Kidney tubule cell (primary cell): ENCODE data around the gene CDC25B.
"Not testable (repeated sequence)": the region's sequence is repeated elsewhere in the genome, so short reads cannot be mapped to it uniquely, and the experiment has no call there.

Experiments used
- DNase-seq: peaks from one replicate; pipeline ENCODE4 v3.0.0-alpha.2; 2018; ENCODE audit warnings: low spot score

Gene CDC25B

DNA sequence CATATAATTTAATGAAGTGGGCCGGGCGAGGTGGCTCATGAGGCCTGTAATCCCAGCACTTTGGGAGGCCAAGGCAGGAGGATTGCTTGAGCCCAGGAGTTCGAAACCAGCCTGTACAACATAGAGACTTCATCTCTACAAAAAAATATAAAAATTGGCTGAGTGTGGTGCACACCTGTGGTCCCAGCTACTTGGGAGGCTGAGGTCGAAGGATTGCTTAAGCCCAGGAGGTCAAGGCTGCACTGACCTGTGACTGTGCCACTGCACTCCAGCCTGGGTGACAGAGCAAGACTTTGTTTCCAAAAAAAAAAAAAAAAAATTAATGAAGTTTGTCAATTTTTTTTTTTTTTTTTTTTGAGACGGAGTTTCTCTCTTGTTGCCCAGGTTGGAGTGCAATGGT, 33.8 kb downstream of the CDC25B start:
- not testable (repeated sequence) for DNase-seq

DNA sequence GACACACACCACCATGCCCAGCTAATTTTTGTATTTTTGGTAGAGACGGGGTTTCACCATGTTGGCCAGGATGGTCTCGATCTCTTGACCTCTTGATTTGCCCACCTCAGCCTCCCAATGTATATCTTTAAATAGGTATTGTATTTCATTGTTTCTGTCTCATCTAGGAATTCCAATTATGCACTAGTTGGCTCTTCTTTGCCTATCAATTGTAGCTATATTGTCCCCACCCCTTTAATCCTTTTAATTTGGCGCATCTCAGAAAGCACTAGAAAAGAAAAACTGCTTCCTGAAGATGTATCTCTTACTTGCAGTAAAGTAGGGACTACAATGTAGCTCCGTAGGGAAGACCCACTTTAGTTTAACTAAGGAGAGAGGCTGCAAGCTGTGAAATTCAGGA, 40.0 kb downstream of the CDC25B start:
- no peak for DNase-seq

DNA sequence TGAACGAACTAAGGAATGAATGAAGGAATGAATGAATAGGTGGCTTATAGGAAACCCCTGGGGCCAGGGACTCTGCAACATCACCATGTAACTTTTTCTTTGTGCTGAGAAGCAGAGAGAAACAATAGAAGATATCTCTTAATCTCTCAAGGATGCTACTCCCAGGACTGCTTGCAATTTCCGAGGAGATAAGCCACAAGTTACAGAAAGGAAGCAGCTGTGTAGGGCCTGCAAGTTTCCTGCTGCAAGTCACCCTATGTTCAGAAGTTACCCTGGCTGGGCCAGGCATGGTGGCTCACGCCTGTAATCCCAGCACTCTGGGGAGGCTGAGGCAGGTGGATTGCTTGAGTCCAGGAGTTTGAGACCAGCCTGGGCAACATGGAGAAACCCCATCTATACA, 43.2 kb downstream of the CDC25B start:
- DNase-seq = no peak

DNA sequence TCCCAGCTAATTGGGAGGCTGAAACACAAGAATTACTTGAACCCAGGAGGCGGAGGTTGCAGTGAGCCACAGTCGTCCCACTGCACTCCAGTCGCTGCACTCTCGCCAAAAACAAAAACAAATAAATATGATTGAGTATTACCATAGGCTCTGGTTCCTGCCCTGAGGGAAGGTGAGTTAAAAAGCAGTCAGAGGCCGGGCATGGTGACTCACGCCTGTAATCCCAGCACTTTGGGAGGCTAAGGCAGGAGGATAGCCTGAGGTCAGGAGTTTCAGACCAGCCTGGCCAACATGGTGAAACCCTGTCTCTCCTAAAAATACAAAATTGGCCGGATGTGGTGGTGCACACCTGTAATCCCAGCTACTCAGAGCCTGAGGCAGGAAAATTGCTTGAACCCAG, 44.1 kb downstream of the CDC25B start:
- DNase-seq = not testable (repeated sequence)

DNA sequence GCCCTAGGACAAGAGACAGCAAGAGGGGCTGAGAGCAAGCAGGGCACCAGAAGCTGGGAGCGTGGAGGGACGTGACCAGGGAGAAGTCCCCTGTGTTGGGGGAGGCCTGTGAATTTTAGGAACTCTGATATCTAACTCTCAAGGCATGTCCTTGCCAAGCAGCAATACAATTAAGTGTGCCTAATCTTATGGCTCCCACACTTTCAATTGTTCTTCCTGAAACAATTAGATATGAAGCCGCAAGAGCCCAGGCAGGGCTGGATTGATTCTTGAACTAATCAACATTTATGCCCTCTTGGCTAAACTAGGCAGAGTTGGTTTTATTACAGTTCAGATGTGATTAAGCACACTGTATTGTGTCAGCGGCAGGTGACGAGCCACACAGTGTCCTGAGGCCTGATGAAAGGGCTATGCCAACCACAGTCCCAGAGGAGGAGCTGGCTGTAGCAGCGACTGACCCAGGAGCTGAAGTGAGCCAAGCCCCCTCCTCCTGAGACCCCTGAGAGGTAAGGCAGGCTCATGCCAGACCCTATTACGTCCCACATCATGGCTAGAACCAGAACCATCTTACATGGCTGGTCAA, 46.3 kb downstream of the CDC25B start:
- DNase-seq = no peak

DNA sequence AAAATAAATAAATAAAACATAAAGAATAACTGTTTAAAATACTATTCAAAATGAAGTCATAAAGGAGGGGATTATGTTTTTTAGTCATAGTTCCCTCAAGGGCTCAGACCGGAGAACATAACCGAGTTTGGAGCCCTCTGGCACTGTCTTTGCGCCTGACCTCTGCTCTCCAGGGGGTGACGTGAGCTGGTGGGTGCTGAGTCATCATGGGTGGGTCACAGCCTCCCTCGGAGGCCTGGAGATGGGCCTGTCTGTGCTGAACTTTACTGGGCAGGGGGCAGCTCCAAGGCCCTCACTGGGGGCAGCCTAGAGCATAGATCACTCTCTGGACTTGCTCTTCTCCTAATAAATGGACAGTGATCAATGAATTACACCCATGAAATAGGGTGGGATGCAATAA, 47.4 kb downstream of the CDC25B start:
- peak; percentile 35 for DNase-seq

DNA sequence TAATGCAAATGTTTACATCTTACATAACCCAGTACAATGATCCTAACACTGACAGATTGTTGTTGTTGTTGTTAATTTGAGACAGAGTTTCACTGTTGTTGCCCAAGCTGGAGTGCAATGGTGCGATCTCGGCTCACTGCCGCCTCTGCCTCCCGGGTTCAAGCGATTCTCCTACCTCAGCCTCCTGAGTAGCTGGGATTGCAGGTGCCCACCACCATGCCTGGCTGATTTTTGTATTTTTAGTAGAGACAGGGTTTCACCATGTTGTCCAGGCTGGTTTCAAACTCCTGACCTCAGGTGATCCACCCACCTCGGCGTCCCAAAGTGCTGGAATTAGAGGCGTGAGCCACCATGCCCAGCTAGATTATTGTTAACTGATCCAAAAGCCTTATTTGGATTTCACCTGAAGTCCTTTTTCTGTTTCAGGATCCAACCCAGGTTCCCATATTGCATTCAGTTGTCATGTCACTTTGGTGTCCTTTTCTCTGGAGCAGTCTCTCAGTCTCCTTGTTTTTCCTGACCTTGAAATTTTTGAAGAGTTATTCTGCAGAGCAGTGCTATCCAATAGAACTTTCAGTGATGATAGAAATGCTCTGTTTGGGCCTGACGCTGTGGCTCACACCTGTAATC, 48.0 kb downstream of the CDC25B start:
- not testable (repeated sequence) for DNase-seq

DNA sequence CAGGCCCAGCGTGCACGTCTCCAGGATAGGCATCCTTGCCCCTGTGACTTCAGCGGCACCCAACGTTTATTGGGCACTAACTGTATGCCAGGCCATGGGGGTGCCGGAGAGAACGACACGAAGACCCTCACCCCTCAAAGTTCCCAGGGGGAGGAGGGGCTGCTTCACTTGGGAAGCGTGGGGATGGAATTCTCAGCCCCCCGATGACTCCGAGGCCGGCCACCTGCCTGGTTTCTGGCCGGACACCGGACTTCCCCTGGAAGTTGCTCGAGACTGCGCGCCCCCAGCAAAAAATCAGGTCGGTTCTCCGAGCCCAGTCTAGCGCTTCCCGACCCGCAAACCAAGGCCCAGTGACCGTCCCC, 50.2 kb downstream of the CDC25B start:
- DNase-seq = no peak

DNA sequence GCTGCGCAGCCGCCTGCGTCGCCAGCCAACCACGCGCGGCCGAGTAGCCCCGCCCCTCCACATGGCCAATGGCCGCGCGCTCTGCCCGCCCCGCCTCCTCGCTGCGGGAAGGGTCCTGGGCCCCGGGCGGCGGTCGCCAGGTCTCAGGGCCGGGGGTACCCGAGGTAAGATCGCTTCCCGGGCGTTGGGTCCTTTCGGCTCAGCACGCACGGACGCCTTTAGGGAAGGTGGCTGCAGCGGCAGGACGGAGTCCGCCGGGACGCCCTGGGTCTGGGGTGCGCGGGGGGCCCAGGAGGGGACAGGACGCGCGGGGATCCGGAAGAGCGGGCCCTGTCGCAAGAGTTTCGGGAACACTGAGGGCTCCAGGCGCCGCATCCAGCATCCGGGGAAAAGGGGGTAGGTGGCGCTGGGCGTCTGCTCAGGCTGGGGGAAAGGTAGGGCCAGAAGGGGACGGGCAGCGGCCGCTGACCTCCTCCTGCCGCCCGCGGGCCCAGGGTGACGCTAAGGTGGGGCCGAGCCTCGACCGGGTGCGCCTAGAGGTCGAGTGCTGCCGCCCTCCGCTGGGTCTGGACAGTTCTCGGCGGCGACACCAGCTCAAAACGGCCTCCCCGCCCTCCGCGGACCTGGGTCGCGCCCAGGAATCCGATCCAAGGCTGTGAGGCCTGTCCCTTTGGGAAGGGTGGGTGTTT, 50.8 kb downstream of the CDC25B start, which contains the start of gene MAVS:
MAVS (plus strand) TSS at position 95 of the 689 bp plus-strand sequence. CDS start 7,791 bp downstream, outside the sequence.
- DNase-seq = peak; percentile 84

DNA sequence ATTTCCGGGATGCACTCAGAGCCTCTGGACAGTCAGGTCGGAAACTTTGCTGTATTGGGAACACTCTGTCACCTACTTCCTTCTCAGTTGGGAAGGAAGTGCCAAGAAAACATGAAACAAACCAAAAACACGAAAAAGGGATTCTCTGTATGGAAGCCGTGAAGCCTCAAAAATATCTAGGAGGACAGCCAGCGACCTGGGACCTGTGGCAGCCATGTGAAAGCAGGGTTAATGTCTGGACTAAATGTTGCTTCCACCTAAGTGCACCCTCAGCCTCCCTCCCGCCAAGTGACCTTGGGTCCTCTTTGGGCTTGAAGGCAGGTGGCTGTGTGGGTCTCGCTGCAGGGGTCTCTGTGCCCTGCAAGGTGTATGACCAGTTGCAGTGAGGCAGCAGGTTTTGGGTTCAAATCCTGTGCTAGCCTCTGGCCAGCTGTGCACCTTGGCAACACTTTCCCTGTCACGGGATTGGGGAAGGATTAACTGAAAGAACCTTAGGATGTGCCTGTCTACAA, 51.4 kb downstream of the CDC25B start:
- peak; percentile 53 for DNase-seq

DNA sequence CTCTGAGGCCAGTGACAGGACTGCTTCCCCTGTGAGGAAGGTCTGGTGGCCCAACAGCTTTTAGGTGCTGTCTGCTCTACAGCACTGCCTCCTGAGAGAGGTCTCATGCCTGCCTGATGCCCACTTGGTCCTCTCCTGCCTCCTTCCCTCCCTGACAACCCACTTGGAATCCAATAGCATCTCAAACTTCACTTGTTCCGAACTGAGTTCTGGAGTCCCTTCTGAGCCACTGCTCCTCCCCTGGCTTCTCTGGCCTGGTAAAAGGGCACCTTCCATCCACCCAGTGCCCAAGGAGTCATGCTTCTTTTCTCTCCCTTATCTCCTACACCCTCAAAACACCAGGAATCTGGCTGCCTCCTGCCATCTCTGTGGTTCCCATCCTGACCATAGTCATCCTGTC, 52.5 kb downstream of the CDC25B start:
- no peak for DNase-seq

DNA sequence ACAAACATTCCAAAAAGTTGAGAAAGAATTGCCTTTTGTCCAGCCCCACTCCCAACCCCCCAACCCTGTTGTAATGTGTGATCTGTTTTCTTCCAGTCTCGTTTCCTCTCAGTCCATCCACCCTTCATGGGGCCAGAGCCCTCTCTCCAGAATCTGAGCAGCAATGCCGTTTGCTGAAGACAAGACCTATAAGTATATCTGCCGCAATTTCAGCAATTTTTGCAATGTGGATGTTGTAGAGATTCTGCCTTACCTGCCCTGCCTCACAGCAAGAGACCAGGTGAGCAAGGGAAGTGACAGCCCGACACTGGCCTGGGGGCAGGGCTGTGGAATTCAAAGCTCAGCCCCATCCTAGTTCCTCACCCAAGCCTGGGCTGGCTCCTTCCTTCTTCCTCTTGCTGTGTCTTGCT, 58.4 kb downstream of the CDC25B start:
- no peak for DNase-seq
